GM18526 (cell line): ENCODE results near the gene DNAI2.

Experiments
- POLR2A ChIP-seq: IDR thresholded peaks from 3 replicates; pipeline ENCODE4 v1.6.1; 2011; ENCODE audit not compliant: insufficient read length; ENCODE audit errors: extremely low read depth

Gene DNAI2

DNA sequence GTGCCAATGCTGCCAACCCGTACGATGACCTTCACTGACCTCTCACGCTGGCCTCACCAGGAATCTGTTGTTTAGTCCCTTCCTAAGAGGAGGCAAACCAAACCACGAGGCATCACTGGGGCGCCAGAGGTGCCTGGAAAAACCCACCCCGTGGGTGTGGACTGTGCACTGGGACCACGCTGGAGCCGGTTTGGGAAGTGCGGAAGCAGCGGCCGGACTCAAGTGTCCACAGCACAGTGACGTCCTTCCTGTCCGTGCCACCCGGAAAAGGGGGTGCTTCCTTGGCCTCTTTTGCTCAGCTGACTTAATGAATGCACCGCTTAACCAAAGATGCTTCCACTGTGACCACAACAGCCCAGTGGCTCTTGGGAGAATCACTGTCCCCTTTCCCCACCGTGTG, 43.0 kb downstream of the DNAI2 start:
- no peak for TF ChIP-seq POLR2A

DNA sequence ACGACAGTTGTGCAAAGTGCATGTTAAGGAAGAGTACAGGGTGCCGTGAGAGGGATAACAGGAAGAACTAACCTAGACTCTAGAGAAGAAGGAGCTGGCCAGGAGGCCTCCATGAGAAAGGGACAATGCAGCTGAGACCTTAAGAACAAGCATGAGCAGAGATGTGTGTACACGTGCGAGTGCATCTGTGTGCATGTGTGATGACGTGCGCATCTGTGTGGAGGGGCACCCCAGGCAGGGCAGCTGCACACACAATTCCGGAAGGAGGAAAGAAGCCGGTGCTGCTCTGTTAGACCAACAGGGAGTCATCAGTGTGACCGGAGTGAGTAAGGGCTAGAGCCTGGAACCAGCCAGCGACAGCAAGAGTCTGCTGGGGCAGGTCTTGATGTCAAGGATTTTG, 44.4 kb downstream of the DNAI2 start:
- no peak for TF ChIP-seq POLR2A

DNA sequence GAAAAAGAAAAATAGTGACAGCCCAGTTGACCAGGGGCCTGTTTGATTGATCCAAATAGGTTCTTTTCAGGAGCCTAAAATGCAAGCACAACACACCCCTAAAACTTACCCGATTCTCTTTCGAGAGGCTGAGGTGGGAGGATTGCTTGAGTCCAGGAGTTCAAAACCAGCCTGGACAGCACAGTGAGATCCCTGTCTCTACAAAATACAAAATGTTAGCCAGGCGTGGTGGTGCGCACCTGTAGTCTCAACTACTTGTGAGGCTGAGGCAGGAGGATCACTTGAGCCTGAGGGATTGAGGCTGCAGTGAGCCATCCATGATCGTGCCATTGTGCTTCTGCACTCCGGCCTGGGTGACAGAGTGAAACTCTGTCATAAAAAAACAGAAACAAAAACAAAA, 50.5 kb downstream of the DNAI2 start:
- TF ChIP-seq POLR2A, result no peak

DNA sequence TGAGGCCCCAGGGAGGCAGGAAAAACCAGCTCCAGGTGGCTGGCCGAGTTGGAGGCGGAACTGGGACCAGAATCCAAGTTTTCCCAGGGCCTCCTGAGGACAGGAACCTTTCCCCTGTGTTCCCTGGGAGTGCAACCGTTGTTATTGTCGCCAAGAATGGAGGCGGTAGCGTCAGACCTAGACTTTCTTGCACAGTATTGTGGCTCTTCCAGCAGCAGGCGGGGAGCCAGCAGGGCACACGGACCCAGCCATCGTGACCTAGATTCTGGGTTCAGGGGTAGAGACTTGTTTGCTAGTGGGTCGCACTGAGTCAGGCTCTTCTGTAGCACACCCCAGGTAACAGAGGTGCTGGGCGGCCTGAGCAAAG, 51.3 kb downstream of the DNAI2 start:
- TF ChIP-seq POLR2A, result no peak

DNA sequence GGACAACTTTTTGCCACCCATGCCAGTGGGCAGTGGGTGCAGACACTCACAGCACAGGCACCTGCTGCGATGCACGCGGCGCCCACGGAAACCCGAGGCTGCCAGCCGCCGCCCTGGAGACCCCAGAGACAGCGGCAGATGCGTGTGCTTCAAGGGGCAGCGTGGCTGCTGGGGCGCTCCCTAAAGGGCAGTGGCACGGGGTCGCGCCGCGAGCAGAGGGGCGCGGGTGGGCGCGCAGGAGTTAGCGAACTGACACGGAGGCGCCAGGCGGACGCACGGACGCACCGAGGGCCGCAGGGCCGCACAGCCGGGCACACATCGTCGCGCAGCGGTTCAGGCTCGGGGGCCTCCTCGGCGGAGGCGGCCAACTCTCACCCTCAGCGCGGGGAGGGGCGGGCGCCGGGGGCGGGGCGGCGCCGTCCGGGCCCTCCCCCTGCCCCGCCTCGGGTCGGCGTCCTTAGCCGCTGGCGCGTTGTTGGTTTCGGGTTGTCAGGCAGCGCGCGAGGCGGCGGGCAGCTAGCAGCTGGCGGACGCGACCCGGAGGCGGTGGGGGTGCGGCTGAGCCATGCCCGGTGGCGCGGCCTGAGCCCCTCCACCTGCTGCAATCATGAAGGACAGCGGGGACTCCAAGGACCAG, 51.8 kb downstream of the DNAI2 start, which contains the start of gene KIF19:
Gene KIF19 (plus strand): TSS at position 484 of the 637 bp plus-strand sequence. CDS start 124 bp downstream, at position 608.
- no peak for TF ChIP-seq POLR2A

- no peak for TF ChIP-seq POLR2A
These were observed 52.5 kb downstream of the DNAI2 start for GRCh38 chr17:74326506-74326905.

GRCh38 chr17:74328487-74328886, 54.5 kb downstream of the DNAI2 start:
- TF ChIP-seq POLR2A, result no peak

DNA sequence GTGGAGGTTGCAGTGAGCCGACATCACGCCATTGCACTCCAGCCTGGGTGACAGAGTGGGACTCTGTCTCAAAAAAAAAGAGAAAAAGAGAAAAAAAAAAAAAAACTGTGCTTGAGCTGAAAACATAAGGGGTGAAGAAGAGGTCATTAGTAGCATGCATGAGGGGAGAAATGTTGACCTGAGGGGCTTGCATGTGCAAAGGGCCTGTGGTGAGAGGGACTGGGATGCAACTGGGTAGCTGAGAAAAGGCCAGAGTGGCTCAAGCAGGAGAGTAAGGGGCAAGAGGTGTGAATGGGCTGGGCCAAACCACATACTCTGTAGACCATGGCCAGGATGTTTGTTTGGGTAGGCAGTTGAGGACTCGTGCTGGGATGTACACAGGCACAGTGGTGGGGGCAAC, 55.3 kb downstream of the DNAI2 start:
- no peak for TF ChIP-seq POLR2A

DNA sequence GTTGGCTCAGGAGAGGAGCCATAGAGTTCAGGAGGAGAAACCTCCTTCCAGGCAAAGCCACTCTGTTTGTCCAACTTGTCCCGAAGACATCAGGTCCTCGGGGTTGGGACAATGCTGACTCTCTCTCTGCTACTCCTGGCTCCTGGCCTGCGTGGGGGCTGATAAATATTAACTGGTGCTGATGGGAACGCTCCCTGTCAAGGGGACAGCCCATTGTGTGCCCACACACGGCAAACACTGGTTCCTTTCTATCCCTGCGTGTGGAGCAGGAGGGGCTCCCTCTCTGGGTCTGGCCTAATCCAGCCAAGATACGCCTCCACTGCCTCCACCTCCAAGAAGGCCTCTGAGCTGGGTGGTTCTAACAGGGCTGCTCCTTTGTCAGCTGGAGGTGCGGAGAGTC, 56.4 kb downstream of the DNAI2 start:
- no peak for TF ChIP-seq POLR2A

GRCh38 chr17:74332017-74332650, 58.1 kb downstream of the DNAI2 start:
- no peak for TF ChIP-seq POLR2A

DNA sequence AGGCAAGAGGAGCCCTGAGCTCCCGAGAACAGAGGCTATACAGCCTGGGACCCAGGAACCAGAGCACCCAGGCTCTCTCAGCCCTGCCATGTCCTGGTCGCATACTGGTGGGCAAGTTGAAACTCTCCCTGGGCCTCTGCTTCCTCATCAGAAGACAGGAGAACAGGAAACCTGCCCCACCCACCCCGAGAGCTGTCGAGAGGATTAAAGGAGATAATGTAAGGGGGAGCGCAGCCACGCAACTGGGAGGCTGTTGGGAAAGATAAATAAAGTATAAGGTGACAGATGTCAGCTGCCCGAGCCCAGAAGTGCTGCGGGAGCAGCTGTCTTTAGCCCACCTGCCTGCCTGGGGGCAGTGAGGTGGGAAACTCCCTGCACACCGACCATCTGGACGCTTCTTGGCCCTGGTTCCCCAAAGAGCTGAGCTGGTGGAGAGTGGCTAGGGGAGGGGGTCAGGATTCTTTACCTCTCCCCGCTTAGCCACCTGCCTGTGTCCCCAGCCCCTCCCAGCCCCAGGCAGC, 58.8 kb downstream of the DNAI2 start:
- TF ChIP-seq POLR2A, result no peak

DNA sequence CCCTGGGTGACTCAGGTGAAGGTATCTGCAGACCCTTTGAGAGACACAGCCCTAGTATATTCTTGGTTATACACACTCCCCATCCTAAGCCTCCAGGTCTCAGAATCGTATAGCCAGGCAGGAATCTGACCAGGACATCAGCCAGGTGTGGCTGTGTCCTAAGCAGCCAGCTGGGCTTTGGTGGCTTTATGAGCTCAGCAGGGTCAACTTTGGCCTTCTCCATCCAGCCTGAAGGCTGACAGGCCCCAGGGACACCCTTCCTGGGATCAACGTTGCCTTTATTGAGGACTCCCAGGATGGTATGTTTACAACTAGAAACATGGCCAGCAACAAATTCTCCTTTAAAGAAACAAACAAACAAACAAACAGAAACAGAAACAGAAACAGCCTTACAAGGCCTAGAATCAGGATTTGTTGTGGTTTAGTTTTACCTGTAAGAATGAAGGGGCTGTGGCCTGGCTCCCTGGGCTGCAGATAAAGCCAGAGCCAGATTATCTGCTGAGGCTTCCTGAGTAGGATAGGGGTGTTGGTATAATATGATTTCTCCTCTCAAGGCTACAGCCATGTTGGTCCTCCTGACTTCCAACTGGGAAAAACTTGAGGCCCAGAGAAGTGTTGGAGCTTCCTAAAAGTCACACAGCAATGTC, 60.5 kb downstream of the DNAI2 start:
- no peak for TF ChIP-seq POLR2A

DNA sequence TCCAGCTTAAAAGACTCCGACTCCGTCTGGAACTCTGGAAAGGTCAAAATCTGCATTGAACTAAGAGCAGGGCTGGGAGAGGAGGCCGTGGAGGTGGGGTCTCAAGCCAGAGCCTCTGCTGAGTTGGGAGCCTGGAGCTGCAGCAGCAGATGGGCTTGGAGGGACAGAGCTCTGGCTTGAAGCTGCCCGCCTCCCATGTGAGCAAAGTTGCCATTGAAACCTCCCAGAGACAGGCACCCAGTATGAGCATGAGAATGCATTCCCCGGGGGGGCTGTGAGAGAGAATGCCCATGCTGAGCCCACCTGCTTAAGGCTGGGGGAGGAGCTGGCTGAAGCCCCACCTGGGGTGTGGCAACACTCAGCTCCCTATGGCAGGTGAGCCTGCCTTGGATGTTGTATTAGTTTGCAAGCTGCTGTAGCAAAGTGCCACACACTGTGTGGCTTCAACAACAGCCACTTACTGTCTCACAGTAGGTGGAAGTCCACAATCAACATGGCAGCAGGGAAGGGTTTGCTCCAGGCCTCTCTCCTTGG, 61.6 kb downstream of the DNAI2 start:
- TF ChIP-seq POLR2A, result no peak

DNA sequence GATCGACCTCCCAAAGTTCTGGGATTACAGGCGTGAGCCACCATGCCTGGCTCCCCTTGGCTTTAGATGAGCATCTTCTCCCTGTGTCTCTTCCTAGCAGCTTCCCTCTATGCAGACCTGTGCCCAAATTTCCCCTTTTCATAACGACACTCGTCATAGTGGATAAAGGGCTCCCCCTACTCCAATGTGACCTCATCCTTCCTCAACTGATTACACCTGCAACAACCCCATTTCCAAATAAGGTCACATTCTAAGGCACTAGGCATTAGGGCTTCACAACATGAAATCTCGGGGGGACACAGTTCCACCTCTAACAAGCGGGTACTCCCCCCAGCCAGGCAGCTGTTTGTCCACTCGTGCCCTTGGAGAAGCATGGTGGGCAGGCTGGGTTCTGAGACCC, 62.3 kb downstream of the DNAI2 start:
- TF ChIP-seq POLR2A, result no peak

DNA sequence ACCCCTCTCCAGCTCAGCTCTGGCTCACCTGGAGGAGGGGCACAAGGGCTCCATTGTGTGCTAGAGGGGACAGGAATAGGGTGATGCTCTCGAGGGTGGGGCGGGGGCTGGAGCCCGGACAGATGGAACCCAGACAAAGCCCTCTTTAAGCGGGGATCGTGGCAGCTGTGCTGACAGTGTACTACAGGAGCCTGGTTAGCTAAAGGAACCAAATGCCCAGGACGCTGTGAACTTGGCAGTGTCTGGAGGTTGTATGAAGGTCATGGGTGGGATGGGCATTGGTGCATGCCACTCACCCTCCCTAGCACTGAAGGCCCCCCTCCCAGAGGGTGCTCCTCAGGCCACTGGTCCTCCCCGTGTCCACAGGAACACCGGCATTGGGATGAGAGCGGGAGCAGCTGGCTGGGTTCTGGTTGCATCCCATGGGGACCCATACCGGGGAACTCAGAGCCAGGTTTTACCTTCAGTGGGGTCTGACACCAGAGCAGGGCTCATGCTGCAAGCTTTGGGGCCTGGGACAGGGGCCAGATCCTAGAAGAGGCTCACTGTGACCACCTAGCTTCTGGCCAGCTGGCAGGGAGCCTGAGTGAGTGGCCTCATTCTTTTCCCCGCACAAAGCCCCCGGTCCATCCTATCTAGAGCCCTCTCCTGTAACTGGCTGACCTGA, 63.9 kb downstream of the DNAI2 start:
- TF ChIP-seq POLR2A, result no peak
